CD4-positive, alpha-beta T cell treated with Interleukin-6 for 4 hours (primary cell): Measurements from ENCODE around the gene RBP3.
"Not testable (repeated sequence)": the region's sequence is repeated elsewhere in the genome, so short reads cannot be mapped to it uniquely, and the experiment has no call there.

Source experiments
- DNase-seq: peaks from one replicate; pipeline ENCODE4 v3.0.0-alpha.2; 2020; ENCODE audit warnings: mixed read lengths

RBP3 gene

GRCh38 chr10:47376522-47377220, 28.5 kb downstream of the RBP3 start:
- DNase-seq, result no peak

DNA sequence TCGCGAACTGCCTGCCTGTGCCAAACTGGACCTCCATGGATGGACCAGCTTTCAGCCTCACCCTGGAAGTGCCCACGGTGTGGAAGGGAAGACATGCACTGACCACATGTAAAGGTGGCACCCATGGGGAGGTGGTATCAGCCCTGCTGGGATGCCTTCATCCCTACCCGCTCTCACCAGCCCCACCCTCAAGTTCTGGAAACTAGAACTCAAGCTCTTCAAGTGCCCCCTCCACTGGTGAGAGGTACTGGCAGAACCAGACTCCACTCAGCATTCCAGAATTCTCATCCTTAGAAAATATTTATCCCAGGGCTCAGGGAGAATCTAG, 30.0 kb downstream of the RBP3 start:
- no peak for DNase-seq

- DNase-seq, result no peak
Measured at GRCh38 chr10:47378606-47379444, 30.7 kb downstream of the RBP3 start.

DNA sequence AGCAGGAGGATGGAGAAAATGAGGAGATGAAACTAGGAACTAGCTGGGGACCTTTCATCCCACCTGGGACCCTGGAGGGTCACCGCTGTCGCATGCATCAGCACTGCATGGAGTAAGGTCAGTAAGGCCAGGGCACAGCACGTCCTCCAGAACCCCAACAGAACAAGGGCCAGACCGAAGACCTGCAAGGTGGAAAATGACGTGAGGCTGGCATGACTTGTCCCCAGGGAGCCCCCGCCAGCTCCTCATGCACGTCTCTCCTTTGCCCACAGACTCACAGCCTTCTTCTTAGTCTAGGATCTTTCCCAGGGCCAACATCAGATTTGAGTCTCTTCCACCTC, 31.3 kb downstream of the RBP3 start:
- DNase-seq, result no peak

DNA sequence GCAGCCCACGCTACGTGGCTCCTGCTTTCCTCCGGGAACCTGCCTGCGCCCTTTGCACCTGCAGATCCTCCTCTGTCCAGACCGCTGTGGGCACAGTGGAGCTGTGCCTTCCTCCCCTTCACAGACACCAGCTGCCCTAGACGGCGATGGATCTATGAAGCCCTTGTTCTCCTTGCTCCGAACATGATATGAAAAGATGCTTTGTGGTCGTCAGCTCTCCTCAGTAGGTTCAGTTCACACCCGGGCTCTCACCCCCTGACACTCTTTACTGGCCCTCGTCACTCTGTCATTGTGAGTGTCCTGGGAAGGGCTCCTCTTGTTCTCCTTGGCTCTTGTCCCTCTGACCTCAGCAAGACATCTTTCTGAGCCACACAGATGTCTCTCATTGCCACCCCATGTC, 31.7 kb downstream of the RBP3 start:
- no peak for DNase-seq

DNA sequence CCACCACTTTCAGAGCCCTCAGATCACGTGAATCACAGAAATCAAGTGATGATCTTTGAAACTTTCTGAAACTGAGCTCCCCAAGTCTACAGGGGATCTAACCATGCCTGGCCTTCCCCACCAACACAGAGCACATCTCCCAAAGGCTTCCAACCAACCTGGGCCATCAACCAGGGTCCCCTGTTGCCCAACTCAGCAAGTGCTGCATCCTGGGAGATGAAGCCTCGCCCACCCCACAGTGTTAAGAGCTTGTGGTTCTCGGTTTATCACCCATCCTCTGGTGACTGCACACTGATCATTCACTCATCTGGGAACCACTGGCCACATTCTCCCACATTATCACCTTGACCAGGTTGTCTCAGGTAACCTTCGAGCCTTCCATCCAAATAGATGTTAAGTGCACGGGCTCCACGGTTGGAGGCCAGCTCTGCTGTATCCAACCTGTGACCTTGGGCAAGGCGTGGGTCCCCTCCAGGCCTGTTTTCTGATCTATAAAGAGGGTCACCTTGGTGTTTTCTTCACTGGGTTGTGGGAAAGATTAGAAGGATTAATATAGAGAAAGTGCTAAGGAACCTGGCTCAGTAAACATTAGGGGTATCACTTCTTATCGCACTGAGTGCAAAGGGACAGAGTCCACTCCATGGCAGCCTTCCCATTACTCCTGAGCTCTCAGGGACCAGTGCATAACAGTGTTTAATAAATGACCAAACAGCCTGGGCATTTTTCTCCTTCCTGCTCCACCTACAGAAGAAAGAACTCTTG, 32.4 kb downstream of the RBP3 start:
- no peak for DNase-seq

GRCh38 chr10:47381103-47381395, 32.9 kb downstream of the RBP3 start:
- no peak for DNase-seq

DNA sequence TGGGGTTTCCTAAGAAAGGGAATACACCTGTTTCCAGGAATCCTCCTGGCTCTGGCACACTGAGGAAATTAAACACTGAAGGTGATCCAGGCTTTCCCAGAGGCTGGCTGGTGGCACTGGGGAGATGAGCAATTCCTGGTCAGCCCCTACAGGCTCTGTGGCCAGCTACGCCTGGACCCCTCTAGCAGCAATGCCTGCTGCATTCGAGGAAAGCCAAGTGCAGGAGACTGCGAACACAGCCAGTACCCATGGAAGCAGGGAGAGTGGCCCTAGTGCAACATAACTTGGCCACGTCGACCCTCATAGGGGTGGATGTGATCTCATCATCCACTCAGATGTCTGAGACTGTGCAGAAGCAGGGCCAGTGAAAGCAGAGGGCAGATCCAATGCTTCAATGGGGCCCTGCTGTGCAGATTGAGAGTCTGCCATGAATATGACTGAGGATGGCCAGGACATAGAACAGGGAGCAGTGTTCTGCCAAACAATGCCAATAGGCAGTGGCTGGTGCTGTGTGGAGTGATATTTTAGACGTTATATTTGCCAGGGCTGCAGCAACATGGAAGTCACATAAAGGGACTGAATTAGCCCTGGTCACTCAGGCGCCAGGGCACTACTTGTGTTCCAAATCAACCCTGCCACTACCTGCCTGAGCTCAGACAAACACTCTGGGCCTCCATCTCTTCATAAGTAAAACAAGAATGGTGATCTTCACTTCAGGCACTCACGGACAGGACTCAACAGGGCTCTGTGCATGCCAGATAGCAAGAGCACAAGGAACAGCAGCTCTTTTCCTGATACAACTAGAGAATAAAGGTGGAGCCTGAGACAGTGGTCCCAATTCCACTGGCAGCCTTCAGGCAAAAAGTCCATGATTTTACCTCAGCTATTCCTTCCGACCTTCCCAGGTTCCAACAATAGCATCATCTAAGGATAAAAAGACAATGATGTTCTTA, 33.5 kb downstream of the RBP3 start:
- DNase-seq, result no peak

GRCh38 chr10:47383261-47384147, 35.3 kb downstream of the RBP3 start:
- no peak for DNase-seq

DNA sequence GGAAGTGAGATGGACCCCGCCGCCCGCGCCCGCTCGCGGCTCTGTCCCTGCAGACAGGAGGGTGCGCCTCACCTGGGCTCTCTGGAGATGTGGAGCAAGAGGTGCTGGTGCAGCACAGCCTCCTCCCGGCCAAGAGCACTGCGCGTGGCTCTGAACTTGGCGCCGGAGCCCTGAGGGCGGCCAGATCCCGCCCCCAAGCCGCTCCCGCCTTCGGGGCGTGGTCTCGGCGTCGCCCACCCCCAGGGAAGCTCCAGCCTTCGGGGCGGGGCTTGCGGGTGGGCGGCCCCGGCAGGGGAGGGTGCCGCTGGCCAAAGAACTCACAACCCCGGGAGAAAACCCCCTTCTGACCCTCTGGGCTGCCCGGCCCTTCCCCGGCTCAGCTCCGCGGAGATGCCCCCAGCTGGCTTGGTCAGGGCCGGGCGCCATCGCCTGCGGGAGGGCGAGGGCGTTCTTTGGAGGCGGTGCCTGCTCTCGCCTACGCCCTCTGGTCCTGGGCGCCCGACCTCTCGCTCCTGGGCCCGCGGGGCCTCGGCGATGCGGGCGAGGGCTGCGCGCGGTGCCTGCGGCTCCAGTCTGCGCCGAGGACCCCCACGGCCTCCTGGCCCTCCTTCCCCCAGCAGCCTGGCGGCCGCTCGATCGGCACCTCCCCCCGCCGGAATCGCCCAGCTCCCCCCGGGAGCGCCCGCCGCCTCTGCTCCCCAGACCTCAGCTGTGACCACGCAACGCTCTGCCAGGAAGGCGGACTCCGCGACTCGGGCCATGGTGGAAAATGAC, 36.2 kb downstream of the RBP3 start, which contains the start of gene ZNF488:
ZNF488 (minus strand) TSS at position 146 of the 774 bp plus-strand sequence. CDS start 15,464 bp downstream, outside the sequence.
- peak; percentile 83 for DNase-seq

DNA sequence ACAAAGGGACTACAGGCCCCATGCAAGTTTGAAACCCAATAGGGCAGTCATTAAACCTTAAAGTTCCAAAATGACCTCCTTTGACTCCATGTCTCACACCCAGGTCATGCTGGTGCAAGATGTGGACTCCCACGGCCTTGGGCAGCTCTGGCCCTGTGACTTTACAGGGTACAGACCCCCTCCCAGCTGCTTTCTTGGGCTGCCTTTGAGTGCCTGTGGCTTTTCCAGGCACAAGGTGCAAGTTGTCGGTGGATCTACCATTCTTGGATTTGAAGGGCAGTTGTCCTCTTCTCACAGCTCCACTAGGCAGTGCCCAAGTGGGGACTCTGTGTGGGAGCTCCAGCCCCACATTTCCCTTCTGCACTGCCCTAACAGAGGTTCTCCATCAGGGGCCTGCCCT, 37.9 kb downstream of the RBP3 start:
- not testable (repeated sequence) for DNase-seq

DNA sequence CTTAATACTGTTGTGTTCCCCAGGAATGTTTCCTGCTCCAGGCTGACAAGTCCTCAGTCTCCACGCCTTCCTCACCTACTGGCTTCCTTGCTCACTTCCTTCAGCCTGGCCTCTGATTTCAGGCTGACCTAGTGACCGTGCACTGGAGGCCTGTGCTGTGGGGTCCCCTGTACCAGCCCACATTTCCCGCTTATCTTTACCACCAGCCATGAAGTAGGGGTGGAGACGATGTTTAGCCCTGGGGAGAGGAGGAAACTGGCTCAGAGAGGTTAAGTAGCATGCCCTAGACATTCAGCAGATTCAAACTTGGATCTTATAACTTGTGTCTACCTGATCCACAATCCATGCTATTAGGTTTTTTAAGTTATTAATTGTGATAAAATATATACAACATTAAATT, 40.7 kb downstream of the RBP3 start:
- no peak for DNase-seq

DNA sequence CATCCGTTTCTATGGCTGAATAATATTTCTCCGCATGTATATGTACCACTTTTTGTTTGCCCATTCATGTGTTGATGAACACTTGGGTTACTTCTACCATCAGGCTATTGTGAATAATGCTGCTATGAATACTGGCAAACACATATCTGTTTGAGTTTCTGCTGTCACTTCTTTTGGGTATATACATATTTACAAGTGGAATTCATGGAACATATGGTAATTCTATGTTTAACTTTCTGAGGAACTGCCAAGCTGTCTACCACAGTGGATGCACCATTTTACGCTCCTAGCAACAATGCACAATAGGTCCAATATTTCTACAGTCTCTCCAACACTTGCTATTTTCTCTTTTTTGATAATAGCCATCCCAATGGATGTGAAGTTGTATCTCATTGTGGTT, 41.5 kb downstream of the RBP3 start:
- no peak for DNase-seq

DNA sequence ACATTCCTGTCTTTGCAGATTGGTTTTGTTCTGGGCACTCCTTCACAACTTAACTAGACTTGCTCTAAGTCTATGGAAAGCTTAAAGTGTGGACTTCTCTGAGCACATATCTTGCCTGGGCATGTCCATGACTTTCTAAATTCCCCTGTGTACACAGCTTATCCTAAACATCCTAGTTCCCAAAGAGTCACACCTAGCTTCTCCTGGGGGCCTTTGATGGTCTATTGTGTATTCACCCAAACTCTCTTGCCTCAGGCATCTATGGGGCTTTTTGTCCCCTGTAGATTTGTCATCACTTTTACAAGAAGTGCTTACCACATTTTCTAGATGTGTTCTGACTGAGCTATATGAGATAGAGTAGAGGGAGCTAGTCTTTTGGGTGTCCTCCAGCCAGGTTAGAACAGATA, 48.2 kb downstream of the RBP3 start:
- no peak for DNase-seq

DNA sequence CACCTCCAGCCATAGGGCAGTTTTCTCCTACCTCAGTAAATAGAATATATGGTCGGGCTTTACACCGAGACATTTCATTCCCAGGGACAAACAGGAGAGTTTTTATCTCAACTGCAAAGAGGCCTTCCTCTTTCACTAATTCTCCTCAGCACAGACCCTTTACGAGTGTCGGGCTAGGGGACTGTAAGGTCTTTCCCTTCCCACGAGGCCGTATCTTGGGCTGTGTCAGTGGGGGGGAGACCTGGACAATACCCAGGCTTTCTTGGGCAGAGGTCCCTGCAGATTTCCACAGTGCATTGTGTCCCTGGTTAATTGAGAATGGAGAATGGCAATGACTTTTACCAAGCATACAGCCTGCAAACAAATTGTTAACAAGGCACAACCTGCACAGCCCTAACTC, 49.1 kb downstream of the RBP3 start:
- DNase-seq, result no peak

DNA sequence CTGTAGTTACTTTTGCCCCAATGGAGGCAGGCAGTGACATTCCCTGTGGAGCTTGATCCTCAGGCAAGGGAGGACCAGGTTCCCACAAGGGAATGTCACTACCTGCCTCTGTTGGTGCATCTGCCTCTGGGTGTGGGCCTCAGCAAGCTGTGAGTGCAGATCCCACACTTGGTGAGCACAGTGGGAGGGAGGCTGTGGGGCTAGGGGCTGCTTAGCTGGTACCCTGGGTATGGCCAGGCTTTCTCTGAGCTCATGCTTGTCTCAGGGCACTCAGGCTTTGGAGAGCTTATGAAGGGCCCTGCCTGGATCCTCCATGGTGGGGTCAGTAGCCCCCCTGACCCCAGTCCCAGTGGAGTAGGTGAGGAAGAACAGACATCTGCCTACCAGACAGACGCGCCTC, 52.1 kb downstream of the RBP3 start:
- DNase-seq, result no peak

- DNase-seq, result no peak
Measured at GRCh38 chr10:47400786-47401185, 52.6 kb downstream of the RBP3 start.

DNA sequence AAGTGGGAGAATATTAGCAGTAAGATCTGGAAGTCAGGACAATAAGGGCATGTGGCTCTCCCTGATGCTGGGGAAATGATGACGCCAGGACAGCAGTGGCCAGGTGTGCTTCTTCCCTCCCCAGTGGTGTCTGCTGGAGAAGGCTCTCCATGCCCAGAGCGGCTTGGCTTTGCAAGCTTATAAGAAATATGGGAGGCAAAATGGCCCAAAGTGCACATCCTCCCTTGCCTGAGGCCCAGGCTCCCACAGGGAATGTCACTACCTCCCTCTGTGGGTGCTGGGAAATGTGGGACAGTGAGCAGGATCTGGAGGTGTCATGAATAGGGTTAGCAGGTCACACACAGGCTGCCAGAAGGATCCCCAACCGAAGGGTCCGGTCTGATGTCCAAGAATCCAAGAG, 53.0 kb downstream of the RBP3 start:
- DNase-seq, result no peak

GRCh38 chr10:47401874-47402640, 53.9 kb downstream of the RBP3 start:
- DNase-seq, result no peak

DNA sequence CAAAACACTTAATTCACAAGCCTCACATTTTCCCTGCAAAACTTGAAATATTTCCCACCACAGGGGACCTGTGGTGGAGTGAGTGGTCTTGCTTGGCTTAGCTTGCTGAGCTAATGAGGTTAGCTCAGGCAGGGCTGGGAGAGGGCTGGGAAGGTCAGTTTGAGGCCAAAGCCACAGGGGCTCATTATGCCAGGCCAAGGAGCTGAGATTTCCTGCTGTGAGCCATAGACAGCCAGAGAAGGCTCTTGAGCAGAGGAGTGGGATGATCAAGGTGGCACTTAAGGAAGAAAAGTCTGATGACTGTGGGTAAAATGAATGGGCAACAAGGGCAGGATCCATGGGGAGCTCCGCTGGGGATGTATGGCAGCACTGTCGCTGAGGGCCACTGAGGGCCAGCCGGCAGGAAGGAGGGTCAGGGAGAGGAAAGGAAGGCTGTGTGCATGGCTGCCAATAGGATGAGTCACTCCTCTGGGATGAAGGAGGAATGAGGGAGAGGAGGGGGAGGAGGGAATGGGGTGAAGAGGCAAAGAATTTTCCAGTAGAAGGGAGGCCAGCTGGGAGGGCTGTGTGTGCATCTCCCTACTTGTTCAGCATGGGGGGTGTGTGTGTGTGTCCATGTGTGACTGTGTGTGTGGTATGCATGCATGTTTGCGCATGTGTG, 54.6 kb downstream of the RBP3 start:
- DNase-seq, result no peak
